GM12878 (cell line): Measurements from ENCODE around the gene DDIT3. TPM values are rescaled to one million over a fixed set of nuclear protein-coding genes. Genes with fewer than 3 reads are reported as not detected.

Source experiments
- BACH1 ChIP-seq: fragments of 450-650 bp; IDR thresholded peaks from 2 replicates; pipeline ENCODE4 v1.6.1; 2017; ENCODE audit warnings: mild to moderate bottlenecking, borderline replicate concordance
- E2F4 ChIP-seq: IDR thresholded peaks from 2 replicates; pipeline ENCODE4 v1.6.1; 2012; ENCODE audit warnings: low read depth, low read length, improper control_type of control experiment
- ESRRA ChIP-seq: IDR thresholded peaks from 2 replicates; pipeline ENCODE4 v1.6.1; 2012; ENCODE audit warnings: mild to moderate bottlenecking, low read length, improper control_type of control experiment
- ETV6 ChIP-seq, 2 experiments: fragments of 450-650 bp in 1 of 2; IDR thresholded peaks in 1 of 2; conservative IDR thresholded peaks in 1 of 2; 2 replicates each; pipeline ENCODE4 v1.6.1; 2014; ENCODE audit warnings: antibody characterized with exemption in 1 of 2, borderline replicate concordance in 1 of 2, low read depth in 1 of 2, mild to moderate bottlenecking in 1 of 2, moderate library complexity in 1 of 2
- IRF3 ChIP-seq: fragments of 450-650 bp; IDR thresholded peaks from 2 replicates; pipeline ENCODE4 v1.6.1; 2014; ENCODE audit warnings: mild to moderate bottlenecking
- JUND ChIP-seq: IDR thresholded peaks from 2 replicates; pipeline ENCODE4 v1.6.1; 2012; ENCODE audit warnings: low read depth, mild to moderate bottlenecking, low read length, improper control_type of control experiment, moderate library complexity
- KLF5 ChIP-seq: fragments of 450-650 bp; IDR thresholded peaks from 2 replicates; pipeline ENCODE4 v1.6.1; 2014; ENCODE audit warnings: mild to moderate bottlenecking; ENCODE audit not compliant: partially characterized antibody
- MEF2A ChIP-seq: IDR thresholded peaks from 2 replicates; pipeline ENCODE4 v1.6.1; 2011; ENCODE audit warnings: low read depth, mild to moderate bottlenecking, low read length, moderate library complexity; ENCODE audit not compliant: insufficient read depth
- MEF2B ChIP-seq: fragments of 450-650 bp; IDR thresholded peaks from 2 replicates; pipeline ENCODE4 v1.6.1; 2018; ENCODE audit warnings: mild to moderate bottlenecking, moderate library complexity; ENCODE audit not compliant: partially characterized antibody, poor library complexity, severe bottlenecking
- NR2C2 ChIP-seq: IDR thresholded peaks from 2 replicates; pipeline ENCODE4 v1.6.1; 2011; ENCODE audit warnings: borderline replicate concordance, low read depth; ENCODE audit not compliant: control insufficient read depth, insufficient read length
- PAX5 ChIP-seq: IDR thresholded peaks from 2 replicates; pipeline ENCODE4 v1.6.1; 2011; ENCODE audit warnings: low read depth, low read length, borderline replicate concordance
- PKNOX1 ChIP-seq: fragments of 450-650 bp; IDR thresholded peaks from 2 replicates; pipeline ENCODE4 v1.6.1; 2016; ENCODE audit warnings: mild to moderate bottlenecking
- POLR2A ChIP-seq: IDR thresholded peaks from 2 replicates; pipeline ENCODE4 v1.6.1; 2011; ENCODE audit warnings: low read depth, mild to moderate bottlenecking, low read length
- RAD51 ChIP-seq: fragments of 450-650 bp; IDR thresholded peaks from 2 replicates; pipeline ENCODE4 v1.6.1; 2016; ENCODE audit warnings: moderate library complexity, mild to moderate bottlenecking, inconsistent platforms
- RELA ChIP-seq: fragments of 450-650 bp; IDR thresholded peaks from 2 replicates; pipeline ENCODE4 v1.8.0; 2014; ENCODE audit warnings: borderline replicate concordance; ENCODE audit not compliant: partially characterized antibody
- RUNX3 ChIP-seq: IDR thresholded peaks from 2 replicates; pipeline ENCODE4 v1.6.1; 2012; ENCODE audit warnings: low read length, inconsistent platforms
- SIN3A ChIP-seq: IDR thresholded peaks from 2 replicates; pipeline ENCODE4 v1.6.1; 2012; ENCODE audit warnings: low read depth, low read length, improper control_type of control experiment
- SIX5 ChIP-seq: IDR thresholded peaks from 2 replicates; pipeline ENCODE4 v1.6.1; 2011; ENCODE audit warnings: mild to moderate bottlenecking, low read depth, low read length, moderate library complexity; ENCODE audit not compliant: severe bottlenecking
- TCF3 ChIP-seq: IDR thresholded peaks from 2 replicates; pipeline ENCODE4 v1.6.1; 2012; ENCODE audit warnings: low read depth, mild to moderate bottlenecking, low read length, borderline replicate concordance; ENCODE audit not compliant: insufficient read depth
- USF2 ChIP-seq: IDR thresholded peaks from 2 replicates; pipeline ENCODE4 v1.6.1; 2011; ENCODE audit warnings: low read depth, low read length, improper control_type of control experiment, borderline replicate concordance
- WRNIP1 ChIP-seq: IDR thresholded peaks from 2 replicates; pipeline ENCODE4 v1.6.1; 2011; ENCODE audit warnings: low read depth, low read length, improper control_type of control experiment, borderline replicate concordance
- ZBED1 ChIP-seq: IDR thresholded peaks from 2 replicates; pipeline ENCODE4 v1.6.1; 2016; ENCODE audit warnings: borderline replicate concordance
- ZNF207 ChIP-seq: fragments of 450-650 bp; IDR thresholded peaks from 2 replicates; pipeline ENCODE4 v1.6.1; 2014; ENCODE audit warnings: antibody characterized with exemption, mild to moderate bottlenecking, borderline replicate concordance
- ZNF274 ChIP-seq: IDR thresholded peaks from one replicate; pipeline ENCODE4 v1.8.0; 2011; ENCODE audit not compliant: insufficient read length, insufficient read depth
- ZNF622 ChIP-seq: fragments of 450-650 bp; IDR thresholded peaks from 2 replicates; pipeline ENCODE4 v1.6.1; 2017; ENCODE audit warnings: mild to moderate bottlenecking, inconsistent platforms
- polyA plus RNA-seq, 11 experiments: library from polyadenylated mRNA; depleted of rRNA in 4 of 11; unstranded in 6 of 11; stranded (reverse) in 5 of 11; fragments of >200 nt; fragmentation: Nextera tagmentation in 4 of 11; fragmentation: Illumina TruSeq in 1 of 11; extraction: Ambion mirVana in 4 of 11; extraction: Trizol in 1 of 11; gene quantifications; 1 replicate in 1 of 11; 2 replicates in 10 of 11; pipeline versions ENCODE4 v1.2.1 to v1.2.3, GENCODE V29; 2011 to 2016; ENCODE audit warnings: inconsistent platforms in 2 of 11, missing spikeins in 2 of 11, low read depth in 1 of 11
- total RNA-seq, 4 experiments: library from RNA; depleted of rRNA in 3 of 4; stranded (reverse); fragments of >200 nt in 3 of 4; fragmentation: Illumina TruSeq in 1 of 4; extraction: Trizol in 1 of 4; gene quantifications; 2 replicates each; pipeline versions ENCODE4 v1.2.1 to v1.2.3, GENCODE V29; 2013 to 2021
- TF ChIP-seq, protein P1 (sequence below): IDR thresholded peaks from 2 replicates; pipeline ENCODE4 v1.6.1; 2011; ENCODE audit warnings: borderline replicate concordance, low read depth, mild to moderate bottlenecking, moderate library complexity, mixed read lengths, low read length; ENCODE audit not compliant: insufficient read depth; ENCODE audit errors: extremely low read length

DDIT3 gene
- total and polyA plus RNA-seq, 10 of the 15 experiments (the other 5 are each of a cell fraction or from before 2014, with no cell fraction given), result 9.2 to 28.9 (median 15.5) TPM

- TF ChIP-seq IRF3 (peak; percentile 78), SIX5 (no peak), POLR2A (peak; percentile 91), ZNF207 (0 out of 2 replicates have a peak, but pooled peaks have one; percentile 44), TCF3 (peak; percentile 86; the same call in 1 of the 2 replicates), E2F4 (no peak), MEF2A (no peak), ZNF622 (no peak), ZBED1 (peak; percentile 65; the same call in 1 of the 2 replicates), RUNX3 (peak; percentile 55; the same call in 1 of the 2 replicates), RELA (peak; percentile 16), KLF5 (peak; percentile 91), RAD51 (peak; percentile 48; the same call in 1 of the 2 replicates), MEF2B (no peak), USF2 (peak; percentile 48), ESRRA (peak; percentile 15; the same call in 1 of the 2 replicates), PAX5 (no peak), JUND (peak; percentile 57; the same call in 1 of the 2 replicates), BACH1 (peak; percentile 75), ZNF274 (no peak), NR2C2 (no peak), SIN3A (peak; percentile 81), WRNIP1 (peak; percentile 97; the same call in 1 of the 2 replicates), PKNOX1 (peak; percentile 95), ETV6 (conservative IDR thresholded peaks at IDR 0.05 in 1 of 2, IDR thresholded peaks at IDR 0.05 in 1 of 2; ENCODE audit: borderline replicate concordance in 1 of 2, low read depth in 1 of 2) (no peak)
- TF ChIP-seq, protein P1, sequence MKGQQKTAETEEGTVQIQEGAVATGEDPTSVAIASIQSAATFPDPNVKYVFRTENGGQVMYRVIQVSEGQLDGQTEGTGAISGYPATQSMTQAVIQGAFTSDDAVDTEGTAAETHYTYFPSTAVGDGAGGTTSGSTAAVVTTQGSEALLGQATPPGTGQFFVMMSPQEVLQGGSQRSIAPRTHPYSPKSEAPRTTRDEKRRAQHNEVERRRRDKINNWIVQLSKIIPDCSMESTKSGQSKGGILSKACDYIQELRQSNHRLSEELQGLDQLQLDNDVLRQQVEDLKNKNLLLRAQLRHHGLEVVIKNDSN, result peak; percentile 85
These were observed at the start of gene DDIT3 (continued) for GRCh38 chr12:57520053-57520818.
